ENCODE measurements around the gene ST6GALNAC4.

GRCh38 chr9:127937388-127938297 is 20.8 kb upstream of the ST6GALNAC4 start, which contains the start of gene DPM2:
- TF ChIP-seq CTCF (IDR thresholded peaks at IDR 0.05) (no peak), EP300 (IDR thresholded peaks at IDR 0.05; ENCODE audit: borderline replicate concordance in 1 of 2, low read depth in 1 of 2, low read length in 1 of 2) (no peak)
